GM12875 (cell line): ENCODE measurements around the gene ZDHHC17.
A peak's percentile ranks its signal among the peaks of the same experiment; 100 is the strongest.

ENCODE experiments used
- H3K4me3 ChIP-seq: one replicate; pipeline ENCODE4 v1.5.1; 2011; ENCODE audit warnings: low read depth, low read length, control low read depth
- TF ChIP-seq, protein P1 (sequence below): IDR thresholded peaks from 2 replicates; pipeline ENCODE4 v1.5.1; 2011; ENCODE audit warnings: low read depth, mild to moderate bottlenecking, control low read depth, inconsistent platforms, low read length, moderate library complexity, borderline replicate concordance; ENCODE audit not compliant: insufficient read depth

ZDHHC17 gene

DNA sequence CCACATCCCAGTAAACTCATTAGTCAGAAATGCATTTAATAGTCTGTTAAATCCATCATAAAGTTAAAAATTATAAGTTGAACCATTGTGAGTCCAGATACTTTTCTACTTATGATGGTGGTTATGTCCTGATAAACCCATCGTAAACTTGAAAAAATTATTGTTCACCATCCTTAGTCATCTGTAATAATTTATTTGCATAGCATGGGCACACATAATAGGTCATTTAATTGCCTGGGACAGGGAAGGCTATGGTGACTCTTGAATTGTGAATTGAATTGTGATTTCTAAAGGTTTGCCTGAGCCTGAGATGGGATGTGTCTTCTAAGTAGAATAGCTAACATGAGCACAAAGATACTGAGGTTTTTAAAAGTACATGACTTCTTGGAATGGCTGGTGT, 21.5 kb downstream of the ZDHHC17 start:
- no peak overlapping the region for H3K4me3 ChIP-seq
- TF ChIP-seq, protein P1, sequence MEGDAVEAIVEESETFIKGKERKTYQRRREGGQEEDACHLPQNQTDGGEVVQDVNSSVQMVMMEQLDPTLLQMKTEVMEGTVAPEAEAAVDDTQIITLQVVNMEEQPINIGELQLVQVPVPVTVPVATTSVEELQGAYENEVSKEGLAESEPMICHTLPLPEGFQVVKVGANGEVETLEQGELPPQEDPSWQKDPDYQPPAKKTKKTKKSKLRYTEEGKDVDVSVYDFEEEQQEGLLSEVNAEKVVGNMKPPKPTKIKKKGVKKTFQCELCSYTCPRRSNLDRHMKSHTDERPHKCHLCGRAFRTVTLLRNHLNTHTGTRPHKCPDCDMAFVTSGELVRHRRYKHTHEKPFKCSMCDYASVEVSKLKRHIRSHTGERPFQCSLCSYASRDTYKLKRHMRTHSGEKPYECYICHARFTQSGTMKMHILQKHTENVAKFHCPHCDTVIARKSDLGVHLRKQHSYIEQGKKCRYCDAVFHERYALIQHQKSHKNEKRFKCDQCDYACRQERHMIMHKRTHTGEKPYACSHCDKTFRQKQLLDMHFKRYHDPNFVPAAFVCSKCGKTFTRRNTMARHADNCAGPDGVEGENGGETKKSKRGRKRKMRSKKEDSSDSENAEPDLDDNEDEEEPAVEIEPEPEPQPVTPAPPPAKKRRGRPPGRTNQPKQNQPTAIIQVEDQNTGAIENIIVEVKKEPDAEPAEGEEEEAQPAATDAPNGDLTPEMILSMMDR = no peak

DNA sequence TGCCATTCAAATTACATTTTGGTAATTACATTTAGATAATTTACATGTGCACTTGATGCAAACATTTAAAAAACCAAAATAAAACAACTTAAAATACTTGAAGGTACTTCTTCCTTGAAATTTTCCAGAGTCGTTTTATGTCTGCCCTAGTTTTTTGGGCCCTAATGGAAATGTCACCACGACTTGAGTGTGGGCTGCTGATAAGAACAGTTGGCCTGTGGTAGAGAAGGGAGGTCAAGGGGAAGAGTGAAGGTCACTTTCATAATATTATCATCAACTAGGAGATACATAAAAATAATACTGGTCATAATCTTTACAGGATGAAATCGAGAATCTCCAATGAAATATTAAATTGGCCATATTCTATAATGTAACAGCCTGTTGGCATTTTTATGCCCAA, 23.1 kb downstream of the ZDHHC17 start:
- TF ChIP-seq, protein P1 = no peak
- H3K4me3 ChIP-seq = no peak overlapping the region

DNA sequence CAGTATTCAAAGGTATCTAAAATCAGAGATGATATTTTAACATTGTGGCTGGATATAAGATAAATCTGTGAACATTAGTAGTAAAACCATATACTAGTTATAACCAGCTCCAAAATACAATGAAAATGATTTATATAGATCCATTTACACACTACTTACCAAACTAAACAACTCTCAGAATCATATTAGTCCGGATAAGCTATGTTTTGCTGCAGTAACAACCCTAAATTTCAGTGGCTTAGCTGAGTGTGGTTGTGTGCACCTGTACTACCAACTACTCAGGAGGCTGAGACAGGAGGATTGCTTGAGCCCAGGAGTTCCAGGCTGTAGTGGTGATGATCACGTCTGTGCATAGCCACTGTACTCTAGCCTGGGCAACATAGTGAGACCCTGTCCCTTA, 23.8 kb downstream of the ZDHHC17 start:
- TF ChIP-seq, protein P1 = no peak
- H3K4me3 ChIP-seq = no peak overlapping the region

DNA sequence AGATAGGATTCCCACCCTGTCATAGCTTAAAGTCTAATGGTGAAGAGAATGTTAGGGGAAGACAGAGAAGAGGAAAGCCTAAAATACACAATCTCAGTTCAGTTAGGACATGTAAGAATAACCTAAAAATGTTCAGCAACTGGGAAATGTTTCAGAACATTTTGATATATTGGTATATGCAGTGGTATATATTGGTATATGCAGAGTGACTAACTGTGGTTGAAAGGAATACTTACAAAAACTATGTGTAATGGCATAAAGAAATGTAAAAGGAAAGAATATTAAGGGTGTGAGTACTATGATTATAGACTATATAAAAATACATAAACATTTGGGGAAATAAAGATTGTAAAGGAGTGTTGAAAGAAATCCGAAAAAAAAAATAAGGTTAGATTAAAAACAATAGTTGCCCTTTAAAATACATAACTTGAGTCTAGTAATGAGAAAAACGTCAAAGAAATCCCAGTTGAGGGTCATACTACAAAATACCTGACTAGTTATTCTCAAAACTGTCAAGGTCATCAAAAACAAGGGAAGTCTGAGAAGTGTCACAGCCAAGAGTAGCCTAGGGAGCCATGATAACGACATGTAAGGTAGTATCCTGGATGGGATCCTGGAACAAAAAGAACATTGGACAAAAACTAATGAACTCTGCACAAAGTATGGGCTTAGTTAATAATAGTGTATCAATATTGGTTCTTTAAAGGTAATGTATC, 25.6 kb downstream of the ZDHHC17 start:
- TF ChIP-seq, protein P1 = no peak

DNA sequence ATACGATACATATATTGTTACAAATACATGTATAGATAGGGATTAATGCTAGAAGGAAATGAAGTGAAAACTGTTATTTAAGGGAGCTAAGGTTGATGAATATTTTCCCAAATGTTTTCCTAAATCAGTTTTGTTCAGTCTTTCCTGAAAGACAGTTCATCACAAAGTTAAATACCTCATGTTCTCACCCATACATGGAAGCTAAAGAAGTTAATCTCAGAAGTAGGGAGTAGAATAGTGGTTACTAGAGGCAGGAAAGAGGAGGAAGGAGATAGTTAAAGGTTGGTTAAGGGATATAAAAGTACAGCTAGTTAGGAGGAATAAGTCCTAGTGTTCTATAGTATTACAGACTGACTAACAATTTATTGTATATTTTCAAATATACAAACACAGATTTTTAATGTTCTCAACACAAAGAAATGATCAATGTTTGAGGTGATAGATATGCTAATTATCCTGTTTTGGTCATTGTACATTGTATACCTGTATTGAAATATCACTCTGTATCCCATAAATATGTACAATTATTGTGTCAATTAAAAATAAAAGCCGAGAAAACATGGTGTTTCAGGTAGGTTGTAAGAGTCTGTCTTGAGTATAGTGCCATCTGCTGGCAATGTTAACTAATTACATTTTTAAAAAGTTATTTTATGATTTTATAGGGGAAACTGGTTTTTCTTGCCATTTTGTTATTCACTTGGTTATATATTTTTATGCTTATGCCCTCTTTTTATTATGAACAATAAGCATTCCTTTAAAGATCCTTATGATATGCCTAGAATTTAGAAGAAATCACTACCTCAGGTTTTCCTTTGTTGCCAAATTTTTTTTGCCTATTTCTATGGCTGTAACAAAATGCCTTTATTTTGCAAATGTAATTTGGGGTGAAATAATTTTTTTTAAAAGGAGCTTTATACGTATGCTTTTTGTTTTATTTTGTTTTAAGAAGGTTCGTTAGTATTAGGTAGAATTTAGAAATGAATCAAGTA, 26.9 kb downstream of the ZDHHC17 start:
- TF ChIP-seq, protein P1 = 0 out of 2 replicates have a peak, but pooled peaks have one; percentile 10
- H3K4me3 ChIP-seq = no peak overlapping the region

More for the DNA sequence above, 25.6 kb downstream of the ZDHHC17 start:
- H3K4me3 ChIP-seq = no peak overlapping the region

DNA sequence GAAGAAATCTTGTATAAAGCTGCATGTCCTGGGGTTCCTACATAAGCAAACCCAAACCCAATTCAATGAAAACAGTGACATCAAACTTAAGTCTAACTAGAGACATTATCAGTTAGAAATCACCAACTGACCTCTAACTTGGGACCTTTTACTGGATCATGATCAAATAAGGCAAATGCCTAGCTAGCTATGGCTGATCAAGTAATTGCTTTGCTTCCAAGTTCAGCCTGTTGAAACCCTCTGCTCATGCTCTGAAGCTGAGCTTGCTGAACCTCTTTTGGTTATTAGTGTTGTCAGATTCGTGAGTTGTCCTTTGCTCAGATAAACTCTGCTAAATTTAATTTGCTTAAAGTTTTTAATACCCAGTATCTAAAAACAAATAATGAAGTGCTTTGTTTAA, 28.9 kb downstream of the ZDHHC17 start:
- TF ChIP-seq, protein P1 = no peak
- no peak overlapping the region for H3K4me3 ChIP-seq
